GM21515 (cell line): ENCODE results near the gene FHIT.
"Not testable (repeated sequence)": the region's sequence is repeated elsewhere in the genome, so short reads cannot be mapped to it uniquely, and the experiment has no call there.

ENCODE experiments used
- ATAC-seq: cut with Tn5 transposase; IDR thresholded peaks from one replicate; pipeline ENCODE4 v1.9.1; 2021; ENCODE audit not compliant: unreplicated experiment

Gene FHIT

GRCh38 chr3:61117045-61117898 lies 134.0 kb downstream of the FHIT start:
- ATAC-seq = no peak

- ATAC-seq = no peak
Observed at GRCh38 chr3:61114316-61114953, 136.8 kb downstream of the FHIT start.

GRCh38 chr3:61111825-61112224 lies 139.4 kb downstream of the FHIT start:
- ATAC-seq = peak; percentile 56

GRCh38 chr3:61110576-61110975 lies 140.7 kb downstream of the FHIT start:
- ATAC-seq = no peak

- no peak for ATAC-seq
Observed at GRCh38 chr3:61108247-61109019, 142.8 kb downstream of the FHIT start.

- ATAC-seq = no peak
Observed at GRCh38 chr3:61094608-61095007, 156.6 kb downstream of the FHIT start.

- no peak for ATAC-seq
Observed at GRCh38 chr3:61093364-61093763, 157.9 kb downstream of the FHIT start.

- no peak for ATAC-seq
Observed at GRCh38 chr3:61092870-61093269, 158.4 kb downstream of the FHIT start.

- ATAC-seq = no peak
Observed at GRCh38 chr3:61090389-61091169, 160.7 kb downstream of the FHIT start.

GRCh38 chr3:61087465-61087864 lies 163.8 kb downstream of the FHIT start:
- ATAC-seq = no peak

GRCh38 chr3:61081554-61081953 lies 169.7 kb downstream of the FHIT start:
- no peak for ATAC-seq

GRCh38 chr3:61080737-61081445 lies 170.4 kb downstream of the FHIT start:
- no peak for ATAC-seq

GRCh38 chr3:61078048-61078752 lies 173.1 kb downstream of the FHIT start:
- ATAC-seq = no peak

- ATAC-seq = no peak
Observed at GRCh38 chr3:61077551-61077950, 173.7 kb downstream of the FHIT start.

- no peak for ATAC-seq
Observed at GRCh38 chr3:61074783-61075182, 176.5 kb downstream of the FHIT start.

GRCh38 chr3:61073566-61074165 lies 177.6 kb downstream of the FHIT start:
- ATAC-seq = no peak

- no peak for ATAC-seq
Observed at GRCh38 chr3:61068084-61068483, 183.2 kb downstream of the FHIT start.

GRCh38 chr3:61066800-61067199 lies 184.5 kb downstream of the FHIT start:
- ATAC-seq = no peak

- not testable (repeated sequence) for ATAC-seq
Observed at GRCh38 chr3:61066222-61066621, 185.0 kb downstream of the FHIT start.
